ENCODE results near the gene UFSP1.
"Not testable (repeated sequence)": the region's sequence is repeated elsewhere in the genome, so short reads cannot be mapped to it uniquely, and the experiment has no call there.

UFSP1 gene

DNA sequence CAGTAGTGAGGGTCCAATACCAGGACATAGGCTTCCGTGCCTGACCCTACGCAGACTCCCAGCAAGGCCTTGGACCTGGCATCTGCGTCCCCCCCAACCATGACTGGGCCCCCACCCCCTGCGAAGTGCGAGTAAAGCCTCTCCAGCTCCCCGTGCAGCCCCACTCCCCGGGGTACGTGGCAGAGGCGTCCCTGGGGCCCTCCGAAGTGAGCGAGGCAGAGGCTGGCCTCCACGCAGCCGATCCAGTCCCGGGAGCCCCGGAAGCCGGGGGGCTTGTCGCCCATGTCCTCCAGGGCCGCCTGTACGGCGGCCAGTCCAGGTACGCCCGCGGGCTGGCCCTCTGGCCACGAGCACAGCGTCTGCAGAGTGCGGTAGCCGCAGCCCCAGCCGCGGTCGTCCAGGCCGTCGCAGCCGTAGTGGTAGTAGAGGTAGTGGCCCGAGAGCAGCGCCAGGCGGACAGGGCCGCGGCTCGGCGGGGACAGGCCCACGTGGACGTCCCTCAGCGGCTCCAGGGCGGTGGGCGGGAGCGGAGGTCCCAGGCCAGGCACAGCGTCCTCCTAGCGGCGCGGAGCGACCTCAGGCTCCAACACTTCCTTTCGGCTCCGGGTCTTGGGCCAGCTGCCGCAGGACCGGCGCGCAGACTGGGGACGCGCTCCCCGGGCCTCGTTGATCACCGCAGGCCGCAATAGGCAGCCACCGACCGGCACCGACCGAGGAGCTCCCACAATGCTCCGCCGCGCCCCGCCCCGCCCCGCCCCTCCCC lies at the start of gene UFSP1:
Gene UFSP1 (minus strand): TSS at position 728 of the 763 bp plus-strand sequence. CDS start 444 bp downstream, at position 284.
- no peak for DNase-seq (ENCODE audit: low read depth in 2 of 2)

DNA sequence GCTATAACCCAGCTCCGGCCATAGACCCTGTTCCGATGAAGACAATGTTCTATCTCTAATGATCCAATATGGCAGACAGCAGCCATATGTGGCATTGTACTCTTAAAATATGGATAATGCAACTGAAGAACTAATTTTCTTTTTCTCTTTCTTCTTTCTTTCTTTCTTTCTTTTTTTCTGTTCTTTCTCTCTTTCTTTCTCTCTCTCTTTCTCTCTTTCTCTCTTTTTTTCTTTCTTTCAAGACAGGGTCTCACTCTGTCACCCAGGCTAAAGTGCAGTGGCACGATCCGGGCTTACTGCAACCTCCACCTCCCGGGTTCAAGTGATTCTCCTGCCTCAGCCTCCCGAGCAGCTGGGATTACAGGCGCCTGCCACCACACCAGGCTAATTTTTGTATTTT lies 46.7 kb upstream of the UFSP1 start:
- not testable (repeated sequence) for DNase-seq (ENCODE audit: low read depth in 2 of 2)

DNA sequence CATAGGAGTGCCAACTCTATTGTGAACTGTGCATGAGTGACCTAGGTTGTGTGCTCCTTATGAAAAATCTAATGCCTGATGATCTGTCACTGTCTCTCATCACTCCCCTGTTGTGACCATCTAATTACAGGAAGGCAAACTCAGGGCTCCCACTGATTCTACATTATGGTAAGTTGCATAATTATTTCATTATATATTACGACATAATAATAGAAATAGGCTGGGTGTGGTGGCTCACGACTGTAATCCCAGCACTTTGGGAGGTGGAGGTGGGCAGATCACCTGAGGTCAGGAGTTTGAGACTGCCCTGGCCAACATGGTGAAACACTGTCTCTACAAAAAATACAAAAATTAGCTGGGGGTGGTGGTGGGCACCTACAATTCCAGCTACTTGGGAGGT lies 45.9 kb upstream of the UFSP1 start:
- DNase-seq (ENCODE audit: low read depth in 2 of 2): not testable (repeated sequence)

DNA sequence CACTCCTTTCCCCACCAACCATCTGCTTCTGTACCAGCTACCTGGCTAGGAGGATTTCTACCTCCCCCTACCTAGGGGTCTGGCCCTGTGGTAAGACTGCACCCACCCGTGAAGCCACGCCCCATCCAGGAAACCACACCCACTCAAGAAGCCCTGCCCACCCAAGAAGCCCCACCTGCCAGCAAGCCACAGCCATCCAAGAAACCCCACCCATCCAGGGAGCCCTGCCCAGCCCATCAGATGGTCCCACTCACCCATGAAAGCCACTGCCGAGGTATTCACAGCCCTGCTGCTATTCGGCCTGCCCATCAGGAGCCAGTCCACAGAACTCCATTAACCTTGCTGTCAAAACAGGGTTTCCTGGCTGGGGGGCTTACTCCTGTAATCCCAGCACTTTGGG lies 44.2 kb upstream of the UFSP1 start:
- no peak for DNase-seq (ENCODE audit: low read depth in 2 of 2)

DNA sequence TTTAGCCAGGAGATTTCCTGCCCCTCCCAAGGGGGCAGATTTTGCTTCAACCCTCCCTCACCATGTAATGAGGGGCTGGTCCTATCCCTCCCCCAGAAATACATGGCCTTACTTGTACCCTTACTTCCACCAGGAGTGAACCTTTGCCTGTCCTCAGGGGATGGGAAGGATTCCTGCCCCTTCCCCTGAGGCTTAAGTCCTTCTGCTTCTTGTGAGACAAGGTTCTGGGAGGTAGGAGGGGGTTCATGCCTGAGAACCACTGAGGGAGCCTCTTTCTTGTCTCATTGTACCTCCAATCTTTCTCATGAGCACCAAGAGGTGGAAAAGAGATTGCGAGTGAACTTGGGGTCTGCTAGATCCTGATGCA lies 40.3 kb upstream of the UFSP1 start:
- no peak for DNase-seq (ENCODE audit: low read depth in 2 of 2)

DNA sequence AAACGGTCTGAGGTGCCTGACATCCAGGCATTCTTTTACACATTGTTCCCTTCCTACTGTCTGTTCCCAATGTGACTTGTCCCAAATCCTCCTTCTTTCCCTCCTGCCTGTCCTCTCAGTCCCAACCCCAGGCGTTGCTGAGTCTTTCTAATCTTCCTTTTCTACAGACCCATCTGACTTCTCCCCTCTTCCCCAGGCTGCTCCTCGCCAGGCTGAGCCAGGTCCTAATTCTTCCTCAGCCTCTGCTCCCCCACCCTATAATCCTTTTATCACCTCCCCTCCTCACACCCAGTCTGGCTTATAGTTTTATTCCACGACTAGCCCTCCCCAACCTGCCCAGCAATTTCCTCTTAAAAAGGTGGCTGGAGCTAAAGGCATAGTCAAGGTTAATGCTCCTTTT lies 34.1 kb upstream of the UFSP1 start:
- not testable (repeated sequence) for DNase-seq (ENCODE audit: low read depth in 2 of 2)

DNA sequence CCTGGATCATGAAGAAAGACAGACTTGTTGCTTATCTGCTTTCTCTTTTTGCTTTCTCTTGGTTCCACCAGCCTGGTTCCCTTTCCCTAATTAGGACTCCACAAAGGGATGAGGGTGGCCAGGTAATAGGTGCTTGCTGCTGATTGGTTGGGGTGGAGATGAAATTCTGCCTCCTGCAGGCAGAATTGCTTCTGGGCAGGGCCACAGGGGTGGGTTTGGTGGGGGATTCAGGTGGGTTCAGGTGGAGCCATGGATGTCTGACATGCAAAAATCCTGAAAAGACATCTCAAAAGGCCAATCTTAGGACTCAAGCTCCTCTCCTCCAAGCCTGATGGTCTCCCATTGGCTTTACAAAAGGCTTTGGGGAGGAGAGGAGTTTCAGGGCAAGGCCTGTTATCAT lies 31.5 kb upstream of the UFSP1 start:
- no peak for DNase-seq (ENCODE audit: low read depth in 2 of 2)

DNA sequence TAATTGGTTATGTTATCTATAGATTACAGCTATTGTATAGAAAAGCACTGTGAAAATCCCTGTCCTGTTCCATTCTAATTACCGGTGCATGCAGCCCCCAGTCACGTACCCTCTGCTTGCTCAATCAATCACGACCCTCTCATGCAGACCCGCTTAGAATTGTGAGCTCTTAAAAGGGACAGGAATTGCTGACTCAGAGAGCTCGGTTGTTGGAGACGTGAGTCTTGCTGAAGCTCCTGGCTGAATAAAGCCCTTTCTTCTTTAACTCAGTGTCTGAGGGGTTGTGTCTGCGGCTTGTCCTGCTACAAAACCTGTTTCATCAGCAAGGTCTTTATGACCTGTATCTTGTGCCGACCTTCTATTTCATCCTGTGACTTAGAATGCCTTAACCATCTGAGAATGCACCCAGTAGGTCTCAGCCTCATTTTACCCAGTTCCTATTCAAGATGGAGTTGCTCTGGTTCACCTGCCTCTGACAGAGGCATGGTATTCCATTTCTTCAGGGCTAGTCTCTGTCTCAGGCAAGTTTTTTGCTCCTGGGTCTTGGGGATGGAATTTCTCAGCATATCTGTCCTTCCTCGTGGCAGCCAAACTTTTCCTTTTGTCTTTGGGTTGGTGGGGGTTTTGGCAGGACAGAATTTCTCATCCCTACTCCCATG lies 30.4 kb upstream of the UFSP1 start:
- DNase-seq (ENCODE audit: low read depth in 2 of 2): not testable (repeated sequence)

DNA sequence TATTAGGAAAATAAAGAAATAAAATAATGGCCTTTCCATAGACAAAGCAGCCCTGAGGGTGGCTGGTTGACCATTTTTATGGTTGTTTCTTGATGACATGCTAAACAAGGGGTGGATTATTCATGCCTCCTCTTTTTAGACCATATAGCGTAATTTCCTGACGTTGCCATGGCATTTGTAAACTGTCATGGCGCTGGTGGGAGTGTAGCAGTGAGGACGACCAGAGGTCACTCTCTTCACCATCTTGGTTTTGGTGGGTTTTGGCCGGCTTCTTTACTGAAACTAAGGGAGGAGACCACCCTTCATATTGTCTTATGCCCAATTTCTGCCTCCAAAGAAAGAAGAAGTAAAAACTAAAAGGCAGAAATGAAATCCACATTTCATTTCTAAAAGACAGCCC lies 29.8 kb upstream of the UFSP1 start:
- not testable (repeated sequence) for DNase-seq (ENCODE audit: low read depth in 2 of 2)

DNA sequence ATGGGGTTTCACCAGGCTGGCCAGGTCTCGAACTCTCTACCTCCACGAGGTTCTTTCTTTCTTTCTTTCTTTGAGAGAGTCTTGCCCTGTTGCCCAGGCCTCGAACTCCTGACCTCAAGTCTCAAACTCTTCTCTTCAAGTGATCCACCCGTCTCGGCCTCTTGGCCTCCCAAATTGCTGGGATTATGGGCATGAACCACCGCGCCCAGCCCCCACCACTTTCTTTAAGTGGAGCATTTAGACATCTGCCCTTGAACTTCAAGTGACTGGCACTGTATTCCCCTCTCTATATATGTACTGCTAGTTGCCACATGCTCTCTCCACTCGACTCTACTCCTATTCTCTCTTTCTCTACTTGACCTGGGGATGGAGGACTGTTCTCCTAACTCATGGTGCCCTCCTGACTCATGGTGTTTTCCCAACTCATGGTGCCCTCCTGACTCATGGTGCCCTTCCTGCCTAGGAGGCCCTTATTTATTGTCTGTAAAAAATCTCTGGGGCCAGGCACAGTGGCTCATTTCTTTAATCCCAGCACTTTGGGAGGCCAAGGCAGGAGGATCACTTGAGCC lies 25.4 kb upstream of the UFSP1 start:
- no peak for DNase-seq (ENCODE audit: low read depth in 2 of 2)

DNA sequence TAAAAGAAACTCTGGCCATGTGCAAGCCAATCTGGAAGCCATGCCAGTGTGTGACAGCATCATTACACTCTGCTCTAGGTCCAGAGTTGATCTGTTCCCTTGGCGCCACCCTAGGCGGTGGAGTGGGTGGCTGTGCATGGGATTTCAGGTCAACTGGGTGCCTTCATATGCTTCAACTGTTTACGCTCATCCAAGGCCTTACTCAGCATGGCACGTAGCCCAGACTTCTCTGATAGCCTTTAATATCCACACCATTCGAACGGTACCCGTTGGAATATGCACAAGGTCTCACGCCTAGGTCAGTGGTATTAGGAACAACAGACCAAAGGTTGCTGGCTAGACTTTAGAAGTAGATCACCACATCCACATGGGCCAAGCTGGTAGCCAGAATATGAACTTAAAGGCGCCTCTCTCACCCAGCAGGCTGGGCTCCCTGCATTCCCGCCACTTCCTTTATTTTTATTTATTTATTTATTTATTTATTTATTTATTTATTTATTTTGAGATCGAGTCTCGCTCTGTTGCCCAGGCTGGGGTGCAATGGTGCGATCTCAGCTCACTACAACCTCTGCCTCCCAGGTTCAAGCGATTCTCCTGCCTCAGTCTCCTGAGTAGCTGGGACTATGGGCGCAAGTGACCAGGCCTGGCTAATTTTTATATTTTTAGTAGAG lies 24.8 kb upstream of the UFSP1 start:
- no peak for DNase-seq (ENCODE audit: low read depth in 2 of 2)

DNA sequence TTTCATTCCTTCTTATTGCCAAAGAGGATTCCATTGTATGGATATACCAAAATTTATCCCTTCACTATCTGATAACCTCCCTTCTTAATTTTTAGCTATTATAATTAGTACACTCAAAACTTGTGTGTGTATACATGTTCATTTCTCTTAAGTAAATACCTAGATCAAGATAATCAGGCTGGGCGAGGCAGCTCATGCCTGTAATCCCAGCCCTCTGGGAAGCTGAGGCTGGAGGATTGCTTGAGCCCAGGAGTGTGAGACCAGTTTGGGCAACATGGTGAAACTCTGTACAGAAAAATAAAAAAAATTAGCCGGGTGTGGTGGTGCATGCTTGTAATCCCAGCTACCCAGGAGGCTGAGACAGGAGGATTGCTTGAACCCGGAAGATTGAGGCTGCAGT lies 22.0 kb upstream of the UFSP1 start:
- DNase-seq (ENCODE audit: low read depth in 2 of 2): no peak

DNA sequence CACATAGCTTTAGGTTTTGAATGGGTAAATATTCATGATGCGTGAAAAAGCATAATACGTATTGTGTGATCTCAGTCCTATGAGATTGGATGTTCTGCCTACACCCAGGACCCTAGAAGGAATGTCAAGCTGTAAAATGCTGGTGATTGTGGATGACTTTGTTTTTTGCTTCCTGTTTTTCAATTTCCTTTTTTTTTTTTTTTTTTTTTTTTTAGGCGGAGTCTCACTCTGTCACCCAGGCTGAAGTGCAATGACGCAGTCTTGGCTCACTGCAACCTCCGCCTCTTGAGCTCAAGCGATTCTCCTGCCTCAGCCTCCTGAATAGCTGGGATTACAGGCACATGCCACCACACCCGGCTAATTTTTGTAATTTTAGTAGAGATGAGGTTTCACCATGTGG lies 20.9 kb upstream of the UFSP1 start:
- not testable (repeated sequence) for DNase-seq (ENCODE audit: low read depth in 2 of 2)

DNA sequence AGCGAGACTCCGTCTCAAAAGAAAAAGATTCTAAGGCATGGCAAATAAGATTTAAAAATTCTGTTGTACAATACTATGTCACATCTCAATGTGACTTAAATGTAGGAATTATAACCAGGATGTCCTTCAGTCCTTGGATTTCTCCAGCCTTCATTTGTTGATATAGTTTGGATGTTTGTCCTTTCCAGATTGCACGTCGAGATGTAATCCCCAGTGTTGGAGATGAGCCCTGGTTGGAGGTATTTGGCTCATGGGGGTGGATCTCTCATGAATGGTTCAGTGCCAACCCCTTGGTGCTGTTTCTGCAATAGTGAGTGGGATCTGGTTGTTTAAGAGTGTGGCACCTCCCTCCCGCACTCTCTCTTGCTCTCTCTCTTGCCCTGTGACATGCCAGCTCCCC lies 19.0 kb upstream of the UFSP1 start:
- no peak for DNase-seq (ENCODE audit: low read depth in 2 of 2)

DNA sequence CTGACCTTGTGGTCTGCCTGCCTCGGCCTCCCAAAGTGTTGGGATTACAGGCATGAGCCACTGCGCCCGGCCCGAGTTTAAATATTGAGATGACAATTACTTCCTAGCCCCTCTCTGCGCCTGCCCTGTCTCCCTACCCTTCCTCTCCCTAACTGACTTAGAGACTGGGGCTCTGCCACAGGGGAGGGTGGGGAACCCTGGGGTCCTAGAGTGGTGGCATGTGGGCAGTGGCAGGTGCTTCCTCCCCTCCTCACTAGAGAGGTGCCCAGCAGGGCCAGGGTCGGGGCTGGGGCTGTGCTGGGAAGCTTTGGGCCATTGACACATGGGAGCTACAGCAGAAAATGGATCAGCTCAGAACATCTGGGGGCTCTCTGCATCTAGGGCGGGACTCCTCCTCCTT lies 13.1 kb upstream of the UFSP1 start:
- DNase-seq (ENCODE audit: low read depth in 2 of 2): no peak

DNA sequence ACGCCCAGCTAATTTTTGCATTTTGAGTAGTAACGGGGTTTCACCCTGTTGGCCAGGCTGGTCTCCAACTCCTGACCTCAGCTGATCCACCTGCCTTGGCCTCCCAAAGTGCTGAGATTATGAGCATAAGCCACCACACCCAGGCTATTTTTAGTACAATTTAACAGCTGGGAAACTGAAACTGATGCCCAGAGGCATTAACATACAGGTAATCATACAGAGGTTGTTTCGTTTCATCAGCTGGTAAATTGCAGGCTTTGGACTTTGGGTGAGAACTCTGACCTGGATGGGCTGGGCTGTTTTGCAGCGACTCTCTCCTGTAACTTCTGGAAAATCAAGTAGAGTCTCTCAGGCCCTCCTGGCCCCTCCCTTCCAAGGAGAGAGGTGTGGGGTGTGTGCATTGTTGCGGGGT lies 12.4 kb upstream of the UFSP1 start:
- no peak for DNase-seq (ENCODE audit: low read depth in 2 of 2)

DNA sequence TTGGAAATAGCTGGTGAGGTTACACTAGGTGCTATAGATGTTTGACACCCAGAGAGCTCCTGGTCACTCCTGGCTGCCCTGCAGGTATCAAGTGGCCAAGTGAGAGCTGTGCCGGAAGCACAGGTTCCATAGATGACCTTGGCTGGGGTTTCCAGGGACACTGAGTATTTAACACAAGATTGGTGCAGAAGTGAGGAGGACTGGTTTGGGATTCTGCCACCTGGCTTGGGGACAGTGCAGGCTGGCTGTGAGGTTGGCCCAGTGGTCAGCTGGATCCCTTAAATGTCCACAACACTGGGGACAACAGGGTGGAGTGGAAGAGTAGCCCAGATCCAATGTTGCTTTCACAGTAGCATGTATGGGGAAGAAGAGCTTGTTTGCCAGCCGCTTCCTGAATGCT lies 11.5 kb upstream of the UFSP1 start:
- DNase-seq (ENCODE audit: low read depth in 2 of 2): no peak

DNA sequence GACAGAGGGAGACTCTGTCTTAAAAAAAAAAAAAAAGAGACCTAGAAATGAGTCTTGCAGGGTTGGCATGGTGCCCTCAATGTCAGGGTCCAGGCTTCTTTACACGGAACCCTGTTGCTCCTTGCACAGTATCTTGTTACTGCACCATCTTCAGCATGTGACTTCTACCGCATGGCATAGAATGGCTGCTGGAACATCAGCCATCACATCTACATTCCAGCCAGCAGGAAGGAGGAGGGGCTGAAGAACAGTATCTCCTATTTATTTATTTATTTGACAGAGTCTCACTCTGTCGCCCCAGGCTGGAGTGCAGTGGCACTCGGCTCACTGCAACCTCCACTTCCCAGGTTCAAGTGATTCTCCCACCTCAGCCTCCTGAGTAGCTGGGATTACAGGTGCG lies 9.9 kb upstream of the UFSP1 start:
- no peak for DNase-seq (ENCODE audit: low read depth in 2 of 2)

DNA sequence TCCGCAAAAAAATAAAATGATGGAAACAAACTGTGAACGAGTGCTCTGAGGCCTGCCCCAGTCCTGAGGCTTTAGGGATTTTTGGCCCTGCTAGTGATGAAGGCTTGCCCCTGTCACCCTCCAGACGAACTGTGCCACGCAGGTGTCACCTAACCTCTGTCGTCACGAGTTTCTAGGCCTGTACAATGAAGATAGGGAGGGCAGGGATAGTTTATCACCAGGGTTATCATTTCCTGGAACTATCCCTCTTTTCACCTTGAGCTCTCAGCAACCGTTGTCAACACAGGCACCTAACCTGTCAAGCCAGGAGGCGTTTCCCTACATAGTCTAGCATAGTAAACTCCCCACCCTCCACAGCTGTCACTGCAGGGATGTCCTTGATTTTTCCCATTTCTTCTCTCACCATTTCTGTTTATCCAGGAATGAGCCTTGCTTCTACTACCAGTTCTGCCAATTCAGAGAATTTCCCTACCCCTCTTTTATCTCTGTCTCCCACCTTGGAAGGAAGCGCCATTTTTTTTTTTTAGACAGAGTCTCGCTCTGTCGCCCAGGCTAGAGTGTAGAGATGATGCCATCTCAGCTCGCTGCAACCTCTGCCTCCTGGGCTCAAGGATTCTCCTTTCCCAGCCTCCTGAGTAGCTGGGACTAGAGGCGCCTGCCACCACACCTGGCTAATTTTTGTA lies 8.4 kb upstream of the UFSP1 start:
- no peak for DNase-seq (ENCODE audit: low read depth in 2 of 2)

DNA sequence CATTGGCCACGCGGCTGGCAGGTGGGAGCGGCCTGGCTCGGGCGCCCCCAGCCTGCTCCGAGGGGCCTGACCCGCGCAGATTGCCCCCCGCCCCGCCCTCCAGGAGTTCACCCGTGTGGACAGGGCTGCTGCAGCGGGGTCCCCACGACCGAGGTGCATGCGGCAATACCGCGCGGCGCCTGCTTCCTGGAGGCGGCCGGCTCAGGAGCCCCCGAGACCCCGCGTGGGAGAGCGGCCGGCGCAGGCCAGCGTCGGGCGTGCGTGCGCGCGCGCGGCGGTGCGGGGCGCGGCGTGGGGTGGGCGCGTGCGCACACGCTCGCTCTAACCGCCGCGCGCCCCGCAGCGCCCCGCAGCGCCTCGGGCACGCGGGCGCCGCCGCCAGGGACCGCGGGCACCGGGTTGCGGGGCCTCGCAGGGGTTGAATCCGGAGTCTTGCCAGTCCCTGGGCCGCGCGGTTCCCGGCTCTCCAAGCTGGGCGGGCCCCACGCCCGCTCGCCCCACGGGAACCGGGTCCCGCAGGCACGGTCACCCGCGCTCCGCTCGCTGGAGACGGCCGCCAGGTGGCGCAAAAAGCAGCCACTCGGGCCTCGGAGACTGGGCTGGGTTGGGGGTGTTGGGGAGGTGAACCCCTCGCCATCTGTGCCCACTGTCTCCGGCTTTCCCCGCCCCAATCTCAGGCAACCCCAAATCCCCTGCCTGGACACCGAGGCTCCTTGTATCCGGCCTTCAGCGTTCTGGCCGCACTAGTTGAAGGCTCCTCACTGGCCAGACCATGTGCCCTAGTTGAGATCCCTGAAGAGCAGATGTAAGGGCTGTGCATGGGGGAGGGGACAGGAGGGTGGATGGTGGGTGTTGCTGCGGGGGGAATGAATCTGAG lies 7.5 kb upstream of the UFSP1 start:
- peak; percentile 48 to 62 for DNase-seq (ENCODE audit: low read depth in 2 of 2)
